CD4-positive, alpha-beta T cell treated with Interleukin-17A for 4 hours (primary cell): ENCODE data around the gene MEX3A.
"Not testable (repeated sequence)": the region's sequence is repeated elsewhere in the genome, so short reads cannot be mapped to it uniquely, and the experiment has no call there.

ENCODE experiments used
- DNase-seq: peaks from one replicate; pipeline ENCODE4 v3.0.0-alpha.2; 2020; ENCODE audit warnings: mixed read lengths

MEX3A gene

GRCh38 chr1:156082309-156083091 lies at the start of gene MEX3A:
TSS of gene MEX3A (minus strand) at chr1:156082465. CDS start at chr1:156081998, 467 bp downstream.
- DNase-seq: peak; percentile 71

DNA sequence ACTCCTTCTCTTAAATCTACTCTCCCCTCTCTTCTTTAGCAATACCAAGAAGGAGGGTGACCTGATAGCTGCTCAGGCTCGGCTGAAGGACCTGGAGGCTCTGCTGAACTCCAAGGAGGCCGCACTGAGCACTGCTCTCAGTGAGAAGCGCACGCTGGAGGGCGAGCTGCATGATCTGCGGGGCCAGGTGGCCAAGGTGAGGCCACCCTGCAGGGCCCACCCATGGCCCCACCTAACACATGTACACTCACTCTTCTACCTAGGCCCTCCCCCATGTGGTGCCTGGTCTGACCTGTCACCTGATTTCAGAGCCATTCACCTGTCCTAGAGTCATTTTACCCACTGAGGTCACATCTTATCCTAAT lies 48.3 kb upstream of the MEX3A start:
- no peak for DNase-seq

GRCh38 chr1:156129687-156130577 lies 47.7 kb upstream of the MEX3A start:
- peak; percentile 82 for DNase-seq

- DNase-seq: no peak
Observed at GRCh38 chr1:156128654-156129597, 46.7 kb upstream of the MEX3A start.

DNA sequence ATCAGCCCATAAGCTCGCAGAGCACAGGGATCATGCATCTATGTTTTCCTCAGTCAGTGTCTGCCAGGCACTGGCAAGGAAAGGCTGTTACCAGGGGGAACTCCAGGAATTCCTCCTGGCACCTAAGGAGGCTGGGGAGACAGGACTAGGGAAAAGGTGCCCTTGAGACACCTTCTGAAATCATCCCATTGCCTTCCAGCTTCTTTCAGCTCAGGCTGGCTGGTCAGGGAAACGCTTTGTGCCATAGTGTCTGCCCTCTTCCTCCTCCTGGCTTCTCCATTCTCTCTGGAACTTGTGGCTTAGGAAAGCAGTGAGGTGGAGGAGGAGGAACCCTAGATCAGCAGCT lies 46.0 kb upstream of the MEX3A start:
- DNase-seq: no peak

DNA sequence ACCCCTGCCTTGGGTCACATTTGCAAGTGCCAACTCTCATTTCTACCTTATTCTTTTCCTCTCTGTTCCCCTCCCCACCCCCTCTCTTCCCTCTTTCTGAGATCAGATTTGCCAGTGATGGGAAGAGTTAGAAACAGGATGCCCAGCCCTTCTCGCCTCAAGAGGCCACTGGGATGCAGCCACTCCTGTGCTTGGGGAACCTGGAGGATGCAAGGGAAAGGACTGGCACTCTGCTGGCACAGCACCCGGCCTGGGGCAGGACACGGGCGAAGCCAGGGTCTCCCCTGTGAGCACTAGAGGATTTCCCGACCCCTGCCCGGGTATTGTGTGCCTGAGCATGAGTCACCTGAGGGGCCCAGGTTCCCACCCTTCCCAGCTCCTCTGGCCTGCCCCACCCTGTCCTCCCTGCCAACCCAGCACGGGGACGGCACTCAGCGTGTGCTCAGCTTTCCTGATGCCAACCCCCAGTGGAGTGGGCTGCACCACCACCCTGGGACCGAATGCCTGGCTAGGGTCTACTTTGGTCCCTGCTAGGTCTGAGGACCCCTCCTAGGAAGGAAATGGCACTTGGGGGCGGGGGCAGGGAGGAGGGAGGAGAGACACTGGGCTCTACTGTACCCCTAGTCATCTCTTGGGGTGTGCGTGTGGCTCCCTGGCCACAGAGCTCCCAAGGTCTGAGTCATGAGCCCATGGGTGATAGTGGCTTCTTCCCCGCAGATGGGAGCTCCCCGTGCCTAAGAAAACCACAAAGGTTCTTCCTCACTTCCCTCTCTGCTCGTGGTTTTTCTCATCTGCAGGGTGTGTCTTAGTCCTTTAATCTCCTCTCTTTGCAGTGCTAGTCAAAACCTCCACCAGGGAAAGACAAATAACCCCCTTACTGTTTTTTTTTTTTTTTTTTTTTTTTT lies 44.6 kb upstream of the MEX3A start:
- peak; percentile 88 for DNase-seq

DNA sequence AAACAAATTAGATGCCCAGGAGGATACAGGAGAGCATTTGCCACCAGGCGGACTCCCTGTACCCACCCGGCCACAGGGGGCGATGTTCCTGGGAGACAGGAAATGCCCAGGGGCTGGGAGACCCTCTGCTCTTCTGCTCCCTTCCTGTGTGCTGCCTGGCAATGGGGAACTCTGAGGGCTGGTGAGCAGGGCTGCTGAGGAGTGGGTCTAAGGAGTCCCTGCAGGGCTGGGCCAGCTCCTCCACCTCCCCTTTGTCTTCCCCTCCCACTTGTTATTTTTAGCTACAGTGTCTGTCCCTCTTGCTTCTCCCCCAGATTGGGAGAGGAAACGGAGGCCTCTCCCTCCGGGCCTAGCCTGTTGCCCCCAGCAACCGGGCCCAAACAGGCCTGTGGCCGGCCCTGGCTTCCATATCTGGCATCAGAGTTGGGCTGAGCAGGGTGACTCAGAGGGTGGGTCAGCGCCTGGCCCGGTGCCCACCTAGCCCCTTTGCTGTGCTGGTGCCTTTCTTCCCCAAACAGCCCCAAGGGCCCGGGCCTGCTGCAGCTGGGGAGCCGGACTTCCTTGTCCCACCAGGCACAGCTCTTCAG lies 43.9 kb upstream of the MEX3A start:
- peak; percentile 67 for DNase-seq

DNA sequence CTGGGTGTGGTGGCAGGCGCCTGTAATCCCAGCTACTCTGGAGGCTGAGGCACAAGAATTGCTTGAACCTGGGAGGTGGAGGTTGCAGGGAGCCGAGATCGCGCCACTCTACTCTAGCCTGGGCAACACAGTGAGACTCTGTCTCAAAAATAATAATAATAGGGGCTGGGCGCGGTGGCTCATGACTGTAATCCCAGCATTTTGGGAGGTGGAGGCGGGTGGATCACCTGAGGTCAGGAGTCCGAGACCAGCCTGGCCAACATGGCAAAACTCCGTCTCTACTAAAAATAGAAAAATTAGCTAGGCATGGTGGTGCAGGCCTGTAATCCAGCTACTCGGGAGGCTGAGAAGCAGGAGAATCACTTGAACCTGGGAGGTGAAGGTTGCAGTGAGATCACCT lies 43.3 kb upstream of the MEX3A start:
- not testable (repeated sequence) for DNase-seq

- peak; percentile 37 for DNase-seq
Observed at GRCh38 chr1:156124557-156125483, 42.6 kb upstream of the MEX3A start.

GRCh38 chr1:156123356-156124196 lies 41.3 kb upstream of the MEX3A start:
- DNase-seq: peak; percentile 86

GRCh38 chr1:156122519-156123355 lies 40.5 kb upstream of the MEX3A start:
- no peak for DNase-seq

DNA sequence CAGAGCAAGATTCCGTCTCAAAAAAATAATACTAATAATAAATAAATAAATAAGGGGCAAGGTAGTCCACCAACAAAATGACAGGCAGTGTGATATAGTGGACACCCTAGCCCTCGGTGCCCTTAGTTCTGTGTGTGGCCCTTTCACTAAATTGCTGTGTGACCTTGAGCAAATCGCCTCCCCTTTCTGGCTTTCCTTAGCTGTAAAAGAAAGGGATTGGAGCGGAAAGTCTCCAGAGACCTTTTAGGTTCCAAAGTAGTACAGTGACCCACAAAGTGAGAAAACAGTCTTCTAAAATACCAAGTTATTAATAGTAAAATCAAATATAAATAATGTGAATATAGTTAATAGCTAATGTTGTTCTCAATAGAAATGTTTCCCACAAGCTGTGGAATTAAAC lies 39.8 kb upstream of the MEX3A start:
- DNase-seq: no peak

- DNase-seq: no peak
Observed at GRCh38 chr1:156121457-156121856, 39.2 kb upstream of the MEX3A start.

DNA sequence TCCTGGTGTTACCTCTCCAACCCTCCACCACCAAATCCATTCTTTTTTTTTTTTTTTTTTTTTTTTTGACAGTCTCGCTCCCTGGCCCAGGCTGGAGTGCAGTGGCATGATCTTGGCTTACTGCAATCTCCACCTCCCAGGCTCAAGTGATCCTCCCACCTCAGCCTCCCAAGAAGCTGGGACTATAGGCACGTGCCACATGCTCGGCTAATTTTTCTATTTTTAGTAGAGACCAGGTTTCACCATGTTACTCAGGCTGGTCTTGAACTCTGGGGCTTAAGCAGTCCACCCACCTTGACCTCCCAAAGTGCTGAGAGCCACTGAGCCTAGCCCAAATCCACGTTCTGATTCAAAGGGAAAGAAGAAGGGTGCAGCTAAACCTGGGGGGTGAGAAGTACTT lies 38.7 kb upstream of the MEX3A start:
- DNase-seq: not testable (repeated sequence)

GRCh38 chr1:156120318-156120717 lies 38.1 kb upstream of the MEX3A start:
- DNase-seq: no peak

DNA sequence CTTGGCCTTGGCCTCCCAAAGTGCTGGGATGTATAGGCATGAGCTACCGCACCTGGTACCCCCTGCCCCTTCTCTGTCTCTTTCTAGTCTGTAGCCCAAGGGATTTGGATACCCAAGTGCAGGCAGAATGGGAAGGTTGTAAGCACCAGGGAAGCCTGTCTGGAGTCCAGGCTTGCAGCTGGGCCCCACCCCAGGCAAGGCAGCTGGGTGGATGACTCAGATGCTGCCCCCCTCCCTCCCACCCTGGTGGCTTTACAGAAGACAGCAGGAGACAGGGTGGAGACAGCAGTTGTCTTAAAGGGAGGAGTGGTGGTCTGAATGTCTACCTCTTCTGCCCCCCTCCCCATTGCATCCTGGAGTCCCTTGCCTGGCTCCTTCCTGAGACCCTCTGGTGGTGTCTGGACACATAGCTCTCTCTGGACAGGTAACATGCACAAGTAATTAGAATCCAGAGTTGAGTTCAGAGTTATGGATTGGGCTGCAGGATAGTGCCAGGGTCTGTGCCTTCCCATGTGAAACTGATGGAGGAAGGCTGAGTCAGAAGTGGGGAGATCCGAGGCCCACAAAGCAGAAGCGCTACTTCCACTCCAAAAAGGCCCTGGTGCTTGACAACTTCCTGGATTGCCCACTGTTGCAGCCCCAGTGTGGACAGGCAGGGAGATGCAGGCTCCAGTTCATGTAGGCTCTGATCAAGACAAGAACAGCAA lies 37.4 kb upstream of the MEX3A start:
- DNase-seq: peak; percentile 71

DNA sequence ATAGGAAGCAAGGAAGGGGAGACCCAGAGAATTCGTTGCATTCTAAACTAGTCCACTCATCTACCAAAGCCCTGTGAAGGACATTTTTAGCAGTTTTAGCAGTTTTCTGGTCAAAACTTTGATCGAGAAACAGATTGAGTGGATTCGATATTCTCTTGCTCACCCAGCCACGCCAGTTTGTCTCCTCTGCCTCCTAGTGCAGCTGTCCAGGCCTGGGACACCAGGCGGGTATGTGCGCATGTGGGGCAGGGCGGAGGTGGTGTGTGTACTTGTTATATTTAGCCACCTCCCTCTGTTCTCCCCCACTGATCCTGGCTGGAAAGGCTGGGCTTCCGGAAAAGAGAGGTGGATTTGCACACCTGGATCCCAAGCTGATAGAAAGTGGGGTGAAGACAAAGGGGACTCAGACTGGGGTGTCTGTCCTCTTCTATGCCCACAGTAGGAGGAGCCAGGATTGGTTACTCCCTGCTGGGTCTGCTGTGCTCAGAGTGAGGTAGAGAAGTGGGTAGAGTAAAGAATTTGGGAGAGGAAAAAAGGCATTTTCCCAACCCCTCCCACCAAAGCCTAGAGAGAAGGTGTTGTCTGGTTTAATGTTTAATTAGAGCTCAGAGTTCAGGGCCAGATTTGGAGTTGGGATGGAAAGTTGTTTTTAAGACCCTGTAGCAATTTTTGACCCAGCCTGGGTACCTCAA lies 36.1 kb upstream of the MEX3A start:
- no peak for DNase-seq
